GM10266 (cell line): ENCODE results near the gene BMP2.

Experiments
- DNase-seq: peaks from one replicate; pipeline ENCODE4 v3.0.0; 2012; ENCODE audit errors: extremely low spot score
- TF ChIP-seq, protein P1 (sequence below): IDR thresholded peaks from 2 replicates; pipeline ENCODE4 v1.5.1; 2012; ENCODE audit warnings: mild to moderate bottlenecking, low read depth; ENCODE audit not compliant: control insufficient read depth, insufficient read depth; ENCODE audit errors: missing control alignments

BMP2 gene

DNA sequence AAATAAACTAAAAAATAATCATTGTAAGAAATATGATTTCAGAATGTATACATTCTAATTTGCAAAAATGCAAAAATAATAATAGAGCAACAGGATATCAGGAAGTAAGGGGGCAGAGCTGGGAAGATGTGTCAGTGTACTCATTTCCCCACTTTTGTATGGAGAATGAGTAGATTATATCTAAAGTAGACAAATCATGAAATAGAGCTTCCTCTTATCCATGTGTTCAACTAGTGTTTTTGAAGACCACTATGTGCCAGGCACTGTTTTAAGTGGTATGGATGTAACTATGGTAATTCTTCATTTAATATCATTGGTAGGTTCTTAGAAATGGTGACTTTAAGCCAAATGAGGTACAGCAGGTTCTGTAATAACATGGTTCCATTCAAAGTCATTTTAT lies 17.0 kb upstream of the BMP2 start:
- TF ChIP-seq, protein P1, sequence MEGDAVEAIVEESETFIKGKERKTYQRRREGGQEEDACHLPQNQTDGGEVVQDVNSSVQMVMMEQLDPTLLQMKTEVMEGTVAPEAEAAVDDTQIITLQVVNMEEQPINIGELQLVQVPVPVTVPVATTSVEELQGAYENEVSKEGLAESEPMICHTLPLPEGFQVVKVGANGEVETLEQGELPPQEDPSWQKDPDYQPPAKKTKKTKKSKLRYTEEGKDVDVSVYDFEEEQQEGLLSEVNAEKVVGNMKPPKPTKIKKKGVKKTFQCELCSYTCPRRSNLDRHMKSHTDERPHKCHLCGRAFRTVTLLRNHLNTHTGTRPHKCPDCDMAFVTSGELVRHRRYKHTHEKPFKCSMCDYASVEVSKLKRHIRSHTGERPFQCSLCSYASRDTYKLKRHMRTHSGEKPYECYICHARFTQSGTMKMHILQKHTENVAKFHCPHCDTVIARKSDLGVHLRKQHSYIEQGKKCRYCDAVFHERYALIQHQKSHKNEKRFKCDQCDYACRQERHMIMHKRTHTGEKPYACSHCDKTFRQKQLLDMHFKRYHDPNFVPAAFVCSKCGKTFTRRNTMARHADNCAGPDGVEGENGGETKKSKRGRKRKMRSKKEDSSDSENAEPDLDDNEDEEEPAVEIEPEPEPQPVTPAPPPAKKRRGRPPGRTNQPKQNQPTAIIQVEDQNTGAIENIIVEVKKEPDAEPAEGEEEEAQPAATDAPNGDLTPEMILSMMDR: no peak
- no peak for DNase-seq

- TF ChIP-seq, protein P1: no peak
- DNase-seq: no peak
Observed at GRCh38 chr20:6756693-6757595, 10.5 kb upstream of the BMP2 start.

- TF ChIP-seq, protein P1: no peak
Observed at GRCh38 chr20:6764619-6765018, 2.9 kb upstream of the BMP2 start.

GRCh38 chr20:6765469-6766058 lies 1.9 kb upstream of the BMP2 start:
- DNase-seq: peak; percentile 37
- TF ChIP-seq, protein P1: peak; percentile 24

More at GRCh38 chr20:6764619-6765018, 2.9 kb upstream of the BMP2 start:
- DNase-seq: no peak

- TF ChIP-seq, protein P1: no peak
- DNase-seq: no peak
Observed at GRCh38 chr20:6766433-6766832, 1.1 kb upstream of the BMP2 start.

- no peak for DNase-seq
- TF ChIP-seq, protein P1: no peak
Observed at GRCh38 chr20:6767126-6767535, 355 bp upstream of the BMP2 start.
